Stimulated activated CD4-positive, alpha-beta T cell treated with anti-CD3 and anti-CD28 coated beads, Interleukin-2, amount 100 ng/mL, for 48 hours (primary cell): ENCODE data around the gene PFKL.
A peak's percentile ranks its signal among the peaks of the same experiment; 100 is the strongest.
"Not testable (repeated sequence)": the region's sequence is repeated elsewhere in the genome, so short reads cannot be mapped to it uniquely, and the experiment has no call there.

Source experiments
- DNase-seq, 2 donors: peaks; one replicate each; pipeline ENCODE4 v3.0.0-alpha.2; 2020

PFKL gene

DNA sequence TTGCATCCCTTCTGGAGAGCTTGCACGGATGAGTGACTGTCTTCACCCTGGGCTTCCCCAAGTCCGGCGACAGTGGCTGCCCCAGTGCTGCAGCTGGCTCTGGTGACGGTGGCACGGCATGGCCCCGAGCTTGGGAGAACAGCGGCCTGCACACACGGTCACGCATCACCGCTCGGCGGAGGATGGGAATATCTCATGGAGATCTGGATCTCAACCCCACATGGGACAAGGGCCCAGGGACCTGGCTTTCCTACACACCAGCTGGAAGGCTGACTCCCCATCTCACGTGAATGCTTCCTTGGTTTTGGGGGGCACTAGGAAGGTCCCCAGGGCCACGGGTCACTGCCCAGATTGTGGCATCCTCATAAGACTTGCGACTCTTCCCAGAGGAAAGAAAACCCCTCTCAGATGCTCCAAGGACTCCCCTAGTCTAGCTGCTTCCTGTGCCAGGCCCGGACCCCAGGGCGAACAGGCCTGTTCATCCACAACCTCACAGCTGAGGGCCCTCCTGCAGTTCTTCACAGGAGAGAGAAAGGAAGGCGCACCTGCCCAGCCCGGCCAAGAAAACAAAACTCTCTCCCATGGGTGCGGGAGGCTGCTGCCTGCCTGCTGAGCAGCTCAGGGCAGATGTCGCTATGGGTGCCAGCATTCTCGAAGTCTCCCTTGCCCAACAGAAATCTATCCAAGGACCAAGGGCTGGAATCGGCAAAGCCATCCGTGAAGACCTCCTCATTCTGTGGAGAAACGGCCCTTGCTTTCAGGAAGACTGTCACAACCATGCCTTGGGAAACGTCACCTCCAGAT lies 29.4 kb downstream of the PFKL start:
- DNase-seq: no peak

DNA sequence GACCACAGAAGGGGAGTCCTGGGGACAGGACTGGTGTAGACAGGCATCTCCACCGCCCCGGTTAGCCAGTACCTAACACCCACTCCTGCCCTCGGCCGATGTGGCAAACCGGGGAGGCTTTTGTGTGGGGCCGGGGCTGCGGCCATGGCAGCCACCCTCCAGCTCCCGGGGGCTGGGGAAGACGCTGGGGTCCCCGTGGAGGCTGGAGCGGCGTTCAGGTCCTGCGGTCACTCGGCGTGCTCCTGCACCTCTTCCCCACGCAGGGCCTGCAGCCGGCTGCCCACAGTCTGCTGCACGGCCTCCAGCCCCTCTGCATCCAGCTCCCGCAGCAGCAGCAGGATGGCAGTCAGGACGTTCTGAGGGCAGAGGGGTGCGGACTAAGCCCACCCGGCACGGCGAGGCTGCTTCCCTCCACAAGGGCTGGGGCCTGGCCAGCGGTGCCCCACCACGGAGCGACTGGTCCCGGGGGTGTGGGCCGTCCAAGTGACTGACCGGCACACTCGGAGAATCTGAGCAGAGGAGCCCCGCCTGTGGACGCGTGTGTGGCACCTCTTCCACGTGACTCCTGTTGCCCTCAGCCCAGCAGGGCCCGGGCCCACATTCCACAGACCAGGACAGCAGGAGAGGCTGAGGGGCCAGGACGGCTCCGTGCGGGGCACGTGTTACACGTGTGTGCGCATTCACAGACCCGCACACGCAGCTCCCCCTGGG lies 30.3 kb downstream of the PFKL start:
- DNase-seq: no peak

DNA sequence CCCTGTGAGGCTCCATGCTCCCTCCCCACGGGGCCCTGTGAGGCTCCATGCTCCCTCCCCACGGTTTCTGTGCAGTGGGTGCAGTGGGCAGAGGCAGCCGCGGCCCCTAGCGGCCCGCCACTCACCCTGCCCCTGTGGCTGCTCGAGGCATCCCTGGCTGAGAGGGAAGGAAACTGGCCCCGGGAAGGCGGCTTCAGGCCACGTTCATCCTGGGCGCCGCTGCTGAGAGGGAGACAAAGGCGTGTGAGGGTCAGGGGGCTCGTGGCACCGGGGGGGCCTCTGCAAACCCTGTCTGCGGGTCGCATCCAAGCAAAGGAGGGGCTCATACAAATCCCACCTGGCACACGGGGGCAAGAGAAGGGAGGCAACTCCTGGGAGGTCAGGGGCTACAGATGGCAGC lies 30.8 kb downstream of the PFKL start:
- no peak for DNase-seq

- no peak for DNase-seq
These were observed 31.4 kb downstream of the PFKL start for GRCh38 chr21:44331209-44331608.

DNA sequence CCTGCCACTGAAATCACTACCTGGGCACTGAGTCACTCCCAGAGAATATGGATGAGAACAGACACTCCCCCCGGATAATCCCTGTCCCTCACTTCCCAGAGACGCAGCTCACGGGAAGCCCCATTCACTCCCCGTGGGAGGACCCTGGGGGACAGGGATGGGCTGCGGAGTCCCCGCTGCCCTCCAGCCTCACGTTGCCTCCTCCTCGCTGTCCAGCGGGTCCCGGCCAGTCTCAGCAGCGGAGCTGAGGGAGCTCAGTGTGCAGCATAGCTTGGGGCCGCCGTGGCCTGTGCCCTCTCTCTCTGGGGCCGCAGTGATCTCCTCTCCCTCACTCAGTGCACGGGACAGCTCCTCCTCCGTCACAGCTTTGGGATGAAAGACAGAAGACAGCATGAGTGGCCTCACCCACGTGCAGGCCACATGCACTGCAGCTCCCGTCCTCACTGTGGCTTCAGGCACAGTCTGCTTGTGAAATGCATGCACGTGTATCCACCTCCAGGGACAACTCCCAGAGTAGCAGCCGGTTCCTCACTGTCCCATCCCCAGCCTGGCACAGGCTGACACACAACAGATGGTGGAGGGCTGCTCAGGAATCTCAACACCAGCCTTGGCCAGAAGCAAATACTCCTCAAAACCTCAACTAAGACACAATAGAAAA lies 31.9 kb downstream of the PFKL start:
- no peak for DNase-seq

DNA sequence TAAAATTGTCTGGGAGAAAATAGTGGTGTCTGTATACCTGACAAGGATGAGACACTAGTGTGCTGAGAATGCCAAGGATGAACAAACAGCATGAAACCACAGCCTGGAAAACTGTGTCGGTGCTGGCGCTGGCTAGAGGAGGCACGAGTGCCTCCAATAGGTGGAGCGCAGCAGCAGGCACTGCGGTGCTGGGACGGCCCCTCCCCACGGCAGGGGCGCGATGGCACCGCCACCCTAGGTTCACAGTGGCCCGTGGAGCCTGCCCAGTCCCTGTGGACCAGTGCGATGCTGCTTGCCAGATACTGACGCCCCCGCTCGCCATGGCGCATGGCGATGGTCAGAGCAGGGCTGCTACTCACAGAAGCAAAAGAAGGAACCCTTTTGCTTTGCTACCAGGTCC lies 32.5 kb downstream of the PFKL start:
- DNase-seq: no peak

- DNase-seq: no peak
These were observed 33.1 kb downstream of the PFKL start for GRCh38 chr21:44332965-44333364.

GRCh38 chr21:44333509-44334328 lies 33.9 kb downstream of the PFKL start:
- DNase-seq: no peak

DNA sequence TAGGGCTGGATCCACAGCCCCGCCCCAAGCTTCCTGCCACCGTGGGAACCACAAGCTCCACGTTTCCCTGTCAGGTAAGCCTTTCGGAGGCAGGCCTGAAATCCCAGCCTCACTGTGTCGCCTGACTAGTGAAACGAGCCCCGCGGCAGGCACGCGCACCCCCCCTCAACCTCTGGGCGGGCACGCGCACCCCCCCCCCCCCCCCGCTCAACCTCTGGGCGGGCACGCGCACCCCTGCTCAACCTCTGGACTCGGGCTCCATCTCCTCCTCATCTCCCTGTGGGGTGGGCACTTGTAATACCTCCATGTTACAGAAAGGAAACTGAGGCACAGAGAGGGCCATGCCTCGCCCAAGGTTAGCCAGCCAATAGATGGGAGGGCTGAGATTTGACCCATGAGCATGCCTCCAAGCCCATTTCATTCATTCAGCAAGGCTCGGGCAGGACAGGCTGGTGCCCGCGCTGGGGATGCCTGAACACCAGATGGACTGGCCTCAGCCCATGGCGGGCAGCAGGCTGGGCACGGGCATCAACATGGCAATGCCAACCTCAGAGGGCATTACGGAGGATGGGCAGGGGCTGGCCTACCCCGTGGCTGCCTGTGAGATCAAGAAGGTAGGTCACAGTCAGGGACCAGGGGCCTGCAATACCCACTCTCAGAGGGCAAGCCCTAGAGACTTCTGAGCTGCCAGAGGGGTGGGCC lies 34.6 kb downstream of the PFKL start:
- no peak for DNase-seq

- DNase-seq: no peak
These were observed 35.6 kb downstream of the PFKL start for GRCh38 chr21:44335266-44336059.

GRCh38 chr21:44337449-44337848 lies 37.6 kb downstream of the PFKL start:
- no peak for DNase-seq

DNA sequence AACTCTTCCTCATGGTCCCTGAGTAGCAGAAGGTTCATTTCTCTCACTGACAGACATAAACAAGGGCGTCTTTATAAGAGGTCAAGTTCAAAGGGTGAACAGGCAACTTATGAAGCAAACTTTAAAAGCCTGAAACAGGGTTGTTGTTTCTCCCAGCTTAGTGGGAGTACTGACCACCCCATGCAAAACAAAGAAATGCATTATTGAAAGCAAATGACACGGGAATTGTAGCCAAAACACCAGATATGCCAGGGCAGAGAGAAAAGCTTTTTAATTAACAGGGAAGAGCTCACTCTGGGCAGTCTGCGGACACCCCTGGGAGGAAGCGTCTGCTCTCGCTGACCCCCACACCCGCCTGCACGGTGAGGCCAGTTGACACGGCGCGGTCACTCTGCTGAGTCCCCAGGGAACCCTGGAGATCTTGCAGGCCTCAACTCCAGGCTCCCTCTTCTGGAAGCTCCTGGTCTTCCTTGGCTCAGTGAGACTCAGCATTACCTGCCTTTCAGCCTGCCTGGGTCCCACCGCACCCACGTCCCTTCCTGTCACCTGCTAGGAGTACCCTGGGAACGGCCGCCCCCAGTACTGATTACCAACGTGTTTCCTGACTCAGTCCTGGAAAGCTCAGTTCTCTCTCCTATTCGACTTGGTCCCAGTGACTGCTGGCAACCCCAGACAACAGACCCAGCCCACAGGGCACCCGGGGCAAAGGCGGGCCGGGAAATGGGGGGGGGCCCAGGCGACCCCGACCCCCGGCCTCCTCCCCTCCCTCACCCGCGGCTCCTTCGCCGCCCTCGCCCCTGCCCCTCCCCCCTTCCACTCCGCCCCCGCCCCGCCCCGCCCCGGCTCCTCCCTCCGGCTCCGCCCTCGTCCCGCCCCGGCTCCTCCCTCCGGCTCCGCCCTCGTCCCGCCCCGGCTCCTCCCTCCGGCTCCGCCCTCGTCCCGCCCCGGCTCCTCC lies 38.4 kb downstream of the PFKL start:
- no peak for DNase-seq

- DNase-seq: peak; percentile 89 to 92
These were observed 39.4 kb downstream of the PFKL start, which contains the start of gene CFAP410 for GRCh38 chr21:44338971-44339910. Gene CFAP410, minus strand, starts transcription at chr21:44339390. Its CDS starts 196 bp downstream, at chr21:44339194.

- not testable (repeated sequence) for DNase-seq
These were observed 42.0 kb downstream of the PFKL start for GRCh38 chr21:44341726-44342458.

- not testable (repeated sequence) for DNase-seq
These were observed 43.1 kb downstream of the PFKL start for GRCh38 chr21:44342981-44343380.

GRCh38 chr21:44344541-44345183 lies 44.8 kb downstream of the PFKL start:
- DNase-seq: no peak

- no peak for DNase-seq
These were observed 45.6 kb downstream of the PFKL start for GRCh38 chr21:44345495-44345894.
